Breast epithelium (tissue), 3 donors: ENCODE results near the gene ABCG2.

Experiments used
- POLR2A ChIP-seq: fragments of 450-650 bp; IDR thresholded peaks from one replicate; pipeline ENCODE4 v1.6.1; 2016; ENCODE audit warnings: antibody characterized with exemption, mild to moderate bottlenecking, moderate library complexity
- POLR2AphosphoS5 ChIP-seq, 3 donors: sonication (generic); formaldehyde crosslinking; IDR thresholded peaks; one replicate each; pipeline ENCODE4 v1.6.1; 2017; ENCODE audit warnings: antibody characterized with exemption in 3 of 3
- TF ChIP-seq, protein P1 (sequence below), 3 donors: fragments of 450-650 bp; IDR thresholded peaks; one replicate each; pipeline ENCODE4 v1.5.1; 2016 to 2017; ENCODE audit warnings: antibody characterized with exemption in 3 of 3, mild to moderate bottlenecking in 3 of 3, moderate library complexity in 3 of 3

DNA sequence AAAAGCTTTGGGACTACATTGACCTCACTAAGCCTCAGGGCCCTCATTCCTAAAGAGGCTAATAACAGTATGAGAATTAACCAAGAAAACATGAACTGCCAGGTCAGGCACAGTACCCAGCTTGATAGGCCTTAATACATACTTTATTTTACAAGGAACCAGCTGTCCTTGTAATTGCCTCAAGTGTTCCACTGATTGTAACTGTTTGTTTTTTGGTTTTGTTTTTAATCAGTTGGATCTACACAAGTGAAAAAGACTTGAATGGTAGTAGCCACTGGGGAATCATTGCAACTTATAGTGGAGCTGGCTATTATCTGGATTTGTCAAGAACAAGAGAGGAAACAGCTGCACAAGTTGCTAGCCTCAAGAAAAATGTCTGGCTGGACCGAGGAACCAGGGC lies 115.4 kb downstream of the ABCG2 start:
- TF ChIP-seq, protein P1, sequence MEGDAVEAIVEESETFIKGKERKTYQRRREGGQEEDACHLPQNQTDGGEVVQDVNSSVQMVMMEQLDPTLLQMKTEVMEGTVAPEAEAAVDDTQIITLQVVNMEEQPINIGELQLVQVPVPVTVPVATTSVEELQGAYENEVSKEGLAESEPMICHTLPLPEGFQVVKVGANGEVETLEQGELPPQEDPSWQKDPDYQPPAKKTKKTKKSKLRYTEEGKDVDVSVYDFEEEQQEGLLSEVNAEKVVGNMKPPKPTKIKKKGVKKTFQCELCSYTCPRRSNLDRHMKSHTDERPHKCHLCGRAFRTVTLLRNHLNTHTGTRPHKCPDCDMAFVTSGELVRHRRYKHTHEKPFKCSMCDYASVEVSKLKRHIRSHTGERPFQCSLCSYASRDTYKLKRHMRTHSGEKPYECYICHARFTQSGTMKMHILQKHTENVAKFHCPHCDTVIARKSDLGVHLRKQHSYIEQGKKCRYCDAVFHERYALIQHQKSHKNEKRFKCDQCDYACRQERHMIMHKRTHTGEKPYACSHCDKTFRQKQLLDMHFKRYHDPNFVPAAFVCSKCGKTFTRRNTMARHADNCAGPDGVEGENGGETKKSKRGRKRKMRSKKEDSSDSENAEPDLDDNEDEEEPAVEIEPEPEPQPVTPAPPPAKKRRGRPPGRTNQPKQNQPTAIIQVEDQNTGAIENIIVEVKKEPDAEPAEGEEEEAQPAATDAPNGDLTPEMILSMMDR (IDR thresholded peaks at IDR 0.05) = no peak
- TF ChIP-seq POLR2AphosphoS5 (IDR thresholded peaks at IDR 0.05) (no peak), POLR2A (no peak)
